ENCODE data around the gene CTXND1.
"Not testable (repeated sequence)": the region's sequence is repeated elsewhere in the genome, so short reads cannot be mapped to it uniquely, and the experiment has no call there.

The CTXND1 gene

DNA sequence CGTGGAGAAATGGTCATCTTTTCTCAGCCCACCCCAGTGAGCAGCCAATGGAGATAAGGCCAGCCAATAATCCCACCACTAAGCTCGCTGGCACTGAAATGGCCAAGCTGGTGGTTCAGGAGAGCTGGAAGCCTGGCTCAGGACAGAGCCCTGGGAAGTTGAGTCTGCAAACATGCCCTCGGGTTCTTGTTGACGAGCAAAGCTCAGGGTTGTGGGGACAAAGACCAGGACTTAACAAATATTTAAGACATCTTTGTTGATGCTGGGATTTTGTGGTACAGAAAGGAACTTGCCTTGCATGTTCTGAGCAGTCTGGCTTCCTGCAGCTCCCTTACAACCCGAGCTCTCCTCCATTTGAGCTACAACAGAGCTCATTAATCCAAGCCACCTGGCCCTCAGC is 94.8 kb downstream of the CTXND1 start:
- Histone ChIP-seq H3K27ac (no peak overlapping the region), H3K36me3 (replicated peaks) (no peaks in the 10 kb centered on the region), H3K4me3 (ENCODE audit: low read depth, low read length) (no peak overlapping the region), H3K27me3 (replicated peaks) (no peaks in the 10 kb centered on the region)
- in situ Hi-C loops (cut with HindIII; ENCODE audit: low pct_ligation_motif_present, low sequenced_read_pairs): loop anchor here (25.0 kb wide), 1 partner anchor 270 kb away; the partner anchor contains the start of gene MTHFS
- no peak for DNase-seq
- TF ChIP-seq, protein P1, sequence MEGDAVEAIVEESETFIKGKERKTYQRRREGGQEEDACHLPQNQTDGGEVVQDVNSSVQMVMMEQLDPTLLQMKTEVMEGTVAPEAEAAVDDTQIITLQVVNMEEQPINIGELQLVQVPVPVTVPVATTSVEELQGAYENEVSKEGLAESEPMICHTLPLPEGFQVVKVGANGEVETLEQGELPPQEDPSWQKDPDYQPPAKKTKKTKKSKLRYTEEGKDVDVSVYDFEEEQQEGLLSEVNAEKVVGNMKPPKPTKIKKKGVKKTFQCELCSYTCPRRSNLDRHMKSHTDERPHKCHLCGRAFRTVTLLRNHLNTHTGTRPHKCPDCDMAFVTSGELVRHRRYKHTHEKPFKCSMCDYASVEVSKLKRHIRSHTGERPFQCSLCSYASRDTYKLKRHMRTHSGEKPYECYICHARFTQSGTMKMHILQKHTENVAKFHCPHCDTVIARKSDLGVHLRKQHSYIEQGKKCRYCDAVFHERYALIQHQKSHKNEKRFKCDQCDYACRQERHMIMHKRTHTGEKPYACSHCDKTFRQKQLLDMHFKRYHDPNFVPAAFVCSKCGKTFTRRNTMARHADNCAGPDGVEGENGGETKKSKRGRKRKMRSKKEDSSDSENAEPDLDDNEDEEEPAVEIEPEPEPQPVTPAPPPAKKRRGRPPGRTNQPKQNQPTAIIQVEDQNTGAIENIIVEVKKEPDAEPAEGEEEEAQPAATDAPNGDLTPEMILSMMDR (IDR thresholded peaks at IDR 0.05; ENCODE audit: low read depth, low read length, missing control alignments): no peak

DNA sequence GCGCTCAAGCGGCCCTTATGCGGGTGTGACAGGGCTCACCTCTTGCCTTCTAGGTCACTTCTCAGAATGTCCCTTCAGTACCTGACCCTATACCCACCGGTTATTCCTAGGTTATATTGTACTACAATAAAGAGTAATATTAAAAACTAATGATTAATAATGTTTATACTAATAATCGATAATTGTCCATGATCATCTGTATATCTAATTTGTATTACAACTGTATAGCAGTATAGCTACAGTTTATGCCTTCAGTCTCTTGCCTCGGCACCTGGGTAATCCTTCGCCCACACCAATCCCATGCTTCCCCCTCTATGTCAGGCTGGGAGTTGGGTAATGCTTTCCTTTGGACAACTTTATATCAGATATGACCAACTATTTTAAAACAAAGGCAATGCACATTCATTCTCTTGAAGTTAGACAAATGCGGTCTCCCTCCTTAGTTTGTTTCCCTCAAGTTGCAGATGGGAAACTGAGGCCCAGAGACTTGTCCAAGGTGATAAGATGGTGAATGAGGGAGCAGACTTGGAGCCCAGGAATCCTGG is 95.8 kb downstream of the CTXND1 start:
- no peak for DNase-seq
- in situ Hi-C loops (cut with HindIII; ENCODE audit: low pct_ligation_motif_present, low sequenced_read_pairs): loop anchor here (25.0 kb wide), 1 partner anchor 269 kb away; the partner anchor contains the start of gene MTHFS
- H3K4me3 ChIP-seq (ENCODE audit: low read depth, low read length): no peak overlapping the region
- TF ChIP-seq, protein P1 (IDR thresholded peaks at IDR 0.05; ENCODE audit: low read depth, low read length, missing control alignments): no peak
- no peaks in the 10 kb centered on the region for H3K36me3 ChIP-seq (replicated peaks)
- H3K27me3 ChIP-seq (replicated peaks): no peaks in the 10 kb centered on the region
- H3K27ac ChIP-seq: no peak overlapping the region

DNA sequence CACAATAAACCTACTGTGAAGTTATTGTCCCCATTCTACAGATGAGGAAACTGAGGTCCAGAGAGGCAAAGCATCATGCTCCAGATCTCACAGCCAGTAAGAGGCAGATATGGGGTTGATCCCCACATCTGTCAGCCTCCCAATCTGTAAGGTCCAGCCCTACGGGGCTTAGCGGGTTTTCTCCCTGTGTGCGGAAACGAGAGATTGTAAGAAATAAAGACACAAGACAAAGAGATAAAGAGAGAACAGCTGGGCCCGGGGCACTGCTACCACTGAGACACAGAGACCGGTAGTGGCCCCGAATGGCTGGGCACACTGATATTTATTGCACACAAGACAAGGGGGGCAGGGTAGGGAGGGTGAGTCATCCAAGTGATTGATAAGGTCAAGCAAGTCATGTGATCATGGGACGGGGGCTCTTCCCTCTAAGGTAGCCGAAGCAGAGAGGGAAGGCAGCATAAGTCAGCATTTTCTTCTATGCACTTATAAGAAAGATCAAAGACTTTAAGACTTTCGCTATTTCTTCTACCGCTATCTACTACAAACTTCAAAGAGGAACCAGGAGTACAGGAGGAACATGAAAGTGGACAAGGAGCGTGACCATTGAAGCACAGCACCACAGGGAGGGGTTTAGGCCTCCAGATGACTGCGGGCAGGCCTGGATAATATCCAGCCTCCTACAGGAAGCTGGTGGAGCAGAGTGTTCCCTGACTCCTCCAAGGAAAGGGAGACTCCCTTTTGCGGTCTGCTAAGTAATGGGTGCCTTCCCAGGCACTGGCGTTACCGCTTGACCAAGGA is 96.4 kb downstream of the CTXND1 start:
- not testable (repeated sequence) for DNase-seq; H3K4me3 ChIP-seq (ENCODE audit: low read depth, low read length); H3K36me3 ChIP-seq (replicated peaks); H3K27ac ChIP-seq; H3K27me3 ChIP-seq (replicated peaks)
- in situ Hi-C loops (cut with HindIII; ENCODE audit: low pct_ligation_motif_present, low sequenced_read_pairs): loop anchor here (25.0 kb wide), 1 partner anchor 268 kb away; the partner anchor contains the start of gene MTHFS

DNA sequence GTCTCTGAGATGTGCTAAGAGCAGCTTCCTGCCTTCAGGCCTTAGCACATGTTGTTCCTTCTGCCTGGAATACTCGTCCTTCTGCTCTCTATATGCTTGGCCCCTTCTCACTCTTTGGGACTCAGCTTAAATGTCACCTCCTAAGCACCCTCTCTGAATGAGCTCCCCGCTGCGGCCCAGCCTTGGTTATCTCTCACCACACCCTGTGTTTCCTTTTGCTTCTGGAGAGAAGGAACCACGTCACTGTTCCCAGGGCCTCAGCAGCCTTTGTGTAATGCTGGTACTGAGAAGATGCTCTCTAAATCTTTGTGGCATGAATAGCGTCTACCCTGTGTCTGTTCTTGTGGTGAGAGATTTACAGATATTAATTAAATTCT is 97.0 kb downstream of the CTXND1 start:
- Histone ChIP-seq H3K27ac (no peak overlapping the region), H3K27me3 (replicated peaks) (no peaks in the 10 kb centered on the region), H3K4me3 (ENCODE audit: low read depth, low read length) (no peak overlapping the region), H3K36me3 (replicated peaks) (no peaks in the 10 kb centered on the region)
- no peak for DNase-seq
- TF ChIP-seq, protein P1 (IDR thresholded peaks at IDR 0.05; ENCODE audit: low read depth, low read length, missing control alignments): no peak
- in situ Hi-C loops (cut with HindIII; ENCODE audit: low pct_ligation_motif_present, low sequenced_read_pairs): loop anchor here (25.0 kb wide), 1 partner anchor 268 kb away; the partner anchor contains the start of gene MTHFS

DNA sequence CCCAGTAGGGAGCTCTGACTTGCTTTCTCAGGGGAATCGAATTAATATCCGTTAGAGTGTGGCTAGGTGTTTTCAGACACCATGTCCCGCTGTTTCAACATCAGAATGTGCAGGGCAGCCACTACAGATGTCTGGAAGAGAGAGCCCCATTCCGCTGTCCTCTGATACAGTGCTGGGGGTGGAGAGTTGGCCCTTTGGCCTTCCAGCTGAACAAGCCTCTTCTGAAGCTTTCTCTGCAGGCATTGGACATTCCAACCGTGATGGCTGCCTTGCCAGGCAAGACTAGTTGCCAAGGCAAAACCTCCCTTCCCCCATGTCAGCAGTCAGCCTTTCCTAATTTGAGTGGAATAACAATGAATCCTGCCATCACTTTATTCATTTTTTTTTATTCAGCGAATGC is 97.7 kb downstream of the CTXND1 start:
- H3K27ac ChIP-seq: no peak overlapping the region
- H3K4me3 ChIP-seq (ENCODE audit: low read depth, low read length): no peak overlapping the region
- no peak for DNase-seq

DNA sequence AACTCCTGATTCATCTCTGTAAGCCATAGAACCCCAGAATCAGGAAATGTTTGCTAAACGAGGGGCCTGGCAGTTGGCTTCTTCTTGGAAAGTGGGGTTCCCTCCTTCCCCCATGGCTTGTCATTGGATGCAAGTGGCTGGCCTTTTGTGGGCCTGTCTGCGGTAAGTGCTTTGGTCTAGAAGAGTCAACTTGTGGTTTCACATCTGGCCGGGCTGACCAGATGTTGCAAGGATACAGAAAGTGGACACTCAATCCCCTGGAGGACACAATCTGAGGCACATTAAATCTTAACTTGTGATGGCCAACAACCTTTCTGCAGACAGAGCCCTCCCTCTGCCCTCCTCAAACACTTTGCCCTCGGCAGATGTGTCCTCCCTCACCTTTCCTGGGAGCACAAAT is 98.1 kb downstream of the CTXND1 start:
- in situ Hi-C loops (cut with HindIII; ENCODE audit: low pct_ligation_motif_present, low sequenced_read_pairs): loop anchor here (25.0 kb wide), 1 partner anchor 267 kb away; the partner anchor contains the start of gene MTHFS
- H3K36me3 ChIP-seq (replicated peaks): no peaks in the 10 kb centered on the region
- no peak for DNase-seq
- H3K27me3 ChIP-seq (replicated peaks): no peaks in the 10 kb centered on the region
- H3K27ac ChIP-seq: no peak overlapping the region
- H3K4me3 ChIP-seq (ENCODE audit: low read depth, low read length): no peak overlapping the region
- TF ChIP-seq, protein P1 (IDR thresholded peaks at IDR 0.05; ENCODE audit: low read depth, low read length, missing control alignments): no peak

More for the DNA sequence above, 97.7 kb downstream of the CTXND1 start:
- in situ Hi-C loops (cut with HindIII; ENCODE audit: low pct_ligation_motif_present, low sequenced_read_pairs): loop anchor here (25.0 kb wide), 1 partner anchor 267 kb away; the partner anchor contains the start of gene MTHFS
- no peaks in the 10 kb centered on the region for H3K27me3 ChIP-seq (replicated peaks)
- no peaks in the 10 kb centered on the region for H3K36me3 ChIP-seq (replicated peaks)
- TF ChIP-seq, protein P1 (IDR thresholded peaks at IDR 0.05; ENCODE audit: low read depth, low read length, missing control alignments): no peak

Data from brain microvascular endothelial cell (primary cell).